HepG2 (cell line): Measurements from ENCODE around the gene PPP1R3F. TPM values are rescaled to one million over a fixed set of nuclear protein-coding genes. Genes with fewer than 3 reads are reported as not detected.

Experiments used
- ATAC-seq: fragments of 200-7000 bp; cut with Tn5 transposase; 3 replicates; pipeline ENCODE4 v1.9.1; 2020; ENCODE audit warnings: mild to moderate bottlenecking, moderate library complexity
- BruUV-seq: library from RNA; stranded (reverse); fragments of 400-500 nt; replicated peaks from 2 replicates; lab custom pipeline; 2021; lab: Mats Ljungman, UMichigan
- CTCF ChIA-PET: fragments of 300-600 bp; formaldehyde crosslinking; extraction: SDS; loops from one replicate; lab custom pipeline; 2021; ENCODE audit warnings: low total read pairs, inconsistent platforms, low intra/inter-chr PET ratio; lab: Yijun Ruan, JAX
- POLR2A ChIA-PET: fragments of 350-600 bp; sonication (Branson Sonifier 250); formaldehyde crosslinking; loops from one replicate; lab custom pipeline; 2020; ENCODE audit warnings: antibody characterized with exemption, inconsistent platforms; lab: Yijun Ruan, JAX
- DNase-seq: peaks from one replicate; pipeline ENCODE4 v3.0.0-alpha.2; 2015; ENCODE audit warnings: low spot score
- FAIRE-seq: peaks from 3 replicates; lab custom pipeline; 2011; peaks lifted over from hg19 to GRCh38; lab: Jason Lieb, UNC
- H2AFZ ChIP-seq: one replicate; pipeline ENCODE4 v1.6.1; 2011; ENCODE audit warnings: low read length, inconsistent platforms
- H3K27ac ChIP-seq: fragments of 300-600 bp; 3 replicates; pipeline ENCODE4 v1.8.0; 2011; ENCODE audit warnings: mixed run types, mild to moderate bottlenecking, mixed read lengths, low read length, inconsistent platforms; ENCODE audit not compliant: insufficient read depth; ENCODE audit errors: extremely low read length
- H3K27me3 ChIP-seq, 2 experiments: fragments of 200-600 bp in 1 of 2; 2 replicates in 1 of 2; 3 replicates in 1 of 2; pipeline versions ENCODE4 v1.6.0 to v1.8.0; 2011; ENCODE audit warnings: low read length in 2 of 2, mild to moderate bottlenecking in 2 of 2, moderate library complexity in 2 of 2, inconsistent platforms in 1 of 2; ENCODE audit not compliant: insufficient read depth in 2 of 2, control insufficient read depth in 1 of 2
- H3K36me3 ChIP-seq, 2 experiments: fragments of 200-600 bp in 1 of 2; replicated peaks in 1 of 2; 2 replicates in 1 of 2; 3 replicates in 1 of 2; pipeline versions ENCODE4 v1.5.1 to v1.8.0; 2011; ENCODE audit warnings: low read length in 2 of 2, inconsistent platforms in 1 of 2; ENCODE audit not compliant: insufficient read depth in 2 of 2, control insufficient read depth in 1 of 2
- H3K4me1 ChIP-seq: 2 replicates; pipeline ENCODE4 v1.5.1; 2012; ENCODE audit warnings: low read length, inconsistent platforms; ENCODE audit not compliant: insufficient read depth
- H3K4me2 ChIP-seq: 2 replicates; pipeline ENCODE4 v1.6.0; 2011; ENCODE audit warnings: low read depth, low read length, inconsistent platforms
- H3K4me3 ChIP-seq, 3 experiments: fragments of 200-600 bp in 1 of 3; sonication (generic), shearing (Covaris generic) in 1 of 3; replicated peaks in 1 of 3; 2 replicates each; pipeline ENCODE4 v1.5.1; 2011 to 2016; ENCODE audit warnings: low read length in 3 of 3, inconsistent platforms in 2 of 3, low read depth in 2 of 3, mild to moderate bottlenecking in 2 of 3, control low read depth in 1 of 3, mixed read lengths in 1 of 3; ENCODE audit not compliant: insufficient read depth in 1 of 3
- H3K79me2 ChIP-seq: one replicate; pipeline ENCODE4 v1.6.1; 2011; ENCODE audit warnings: low read length, inconsistent platforms; ENCODE audit not compliant: insufficient read depth
- H3K9ac ChIP-seq: 2 replicates; pipeline ENCODE4 v1.6.0; 2011; ENCODE audit warnings: mild to moderate bottlenecking, low read depth, low read length, inconsistent platforms; ENCODE audit not compliant: insufficient read depth
- H3K9me3 ChIP-seq: 2 replicates; pipeline ENCODE4 v1.5.1; 2012; ENCODE audit warnings: mild to moderate bottlenecking, low read length
- H4K20me1 ChIP-seq: 2 replicates; pipeline ENCODE4 v1.6.0; 2011; ENCODE audit warnings: inconsistent platforms, mild to moderate bottlenecking, low read length, moderate library complexity; ENCODE audit not compliant: insufficient read depth
- AKAP8 ChIP-seq: sonication (generic); formaldehyde crosslinking; IDR thresholded peaks from 2 replicates; pipeline ENCODE4 v1.5.1; 2020; ENCODE audit warnings: mild to moderate bottlenecking, missing genetic modification reagents
- DNMT1 ChIP-seq: sonication (generic); formaldehyde crosslinking; IDR thresholded peaks from 2 replicates; pipeline ENCODE4 v1.5.1; 2020; ENCODE audit warnings: mild to moderate bottlenecking, missing genetic modification reagents
- GABPB1 ChIP-seq: IDR thresholded peaks from 2 replicates; pipeline ENCODE4 v1.6.1; 2016; ENCODE audit warnings: mild to moderate bottlenecking, missing genetic modification reagents, moderate library complexity, missing compliant biosample characterization
- HIC2 ChIP-seq: sonication (generic); formaldehyde crosslinking; IDR thresholded peaks from 2 replicates; pipeline ENCODE4 v1.9.0; 2022; ENCODE audit warnings: low read depth, missing genetic modification reagents
- HNF1A ChIP-seq, 2 experiments: sonication (generic) in 1 of 2; formaldehyde crosslinking in 1 of 2; IDR thresholded peaks; 2 replicates each; pipeline versions ENCODE4 v1.4.0 to v1.6.1; 2016 to 2020; ENCODE audit warnings: borderline replicate concordance in 1 of 2, low read depth in 1 of 2, mild to moderate bottlenecking in 1 of 2, missing genetic modification reagents in 1 of 2
- MBD4 ChIP-seq: IDR thresholded peaks from 2 replicates; pipeline ENCODE4 v1.6.1; 2012; ENCODE audit warnings: low read length, inconsistent platforms, borderline replicate concordance
- MIER2 ChIP-seq: IDR thresholded peaks from 2 replicates; pipeline ENCODE4 v1.6.1; 2016; ENCODE audit warnings: missing biosample characterization, missing genetic modification reagents
- MXD3 ChIP-seq: IDR thresholded peaks from 2 replicates; pipeline ENCODE4 v1.6.1; 2016; ENCODE audit warnings: mild to moderate bottlenecking, missing biosample characterization, missing genetic modification reagents
- NFE2L2 ChIP-seq: fragments of 150-350 bp; IDR thresholded peaks from 2 replicates; pipeline ENCODE4 v1.6.1; 2014; ENCODE audit warnings: low read length
- PAWR ChIP-seq: sonication (generic); formaldehyde crosslinking; IDR thresholded peaks from 2 replicates; pipeline ENCODE4 v1.4.0; 2020; ENCODE audit warnings: missing genetic modification reagents, mild to moderate bottlenecking, borderline replicate concordance
- RCOR2 ChIP-seq: IDR thresholded peaks from 2 replicates; pipeline ENCODE4 v1.6.1; 2016; ENCODE audit warnings: missing biosample characterization, missing genetic modification reagents
- SNAPC5 ChIP-seq: sonication (generic); formaldehyde crosslinking; IDR thresholded peaks from 2 replicates; pipeline ENCODE4 v1.8.1; 2023; ENCODE audit warnings: mild to moderate bottlenecking, missing genetic modification reagents, borderline replicate concordance
- ZBTB25 ChIP-seq: IDR thresholded peaks from 2 replicates; pipeline ENCODE4 v1.6.1; 2018; ENCODE audit warnings: missing genetic modification reagents
- ZNF720 ChIP-seq: sonication (generic); formaldehyde crosslinking; IDR thresholded peaks from 2 replicates; pipeline ENCODE4 v1.4.0; 2020; ENCODE audit warnings: missing genetic modification reagents
- ZSCAN31 ChIP-seq: sonication (generic); formaldehyde crosslinking; IDR thresholded peaks from 2 replicates; pipeline ENCODE4 v1.5.0; 2020; ENCODE audit warnings: low read depth, mild to moderate bottlenecking, missing genetic modification reagents
- WGBS: methylation state at CpG from one replicate; pipeline ENCODE4 v1.1.6; 2017; ENCODE audit warnings: low lambda C conversion rate; 5-methylcytosine and 5-hydroxymethylcytosine counted together
- in situ Hi-C: cut with HindIII; loops from 2 replicates; pipeline ENCODE4 v1.10.0; 2017; ENCODE audit warnings: low pct_unique_long_range_greater_than_20kb; ENCODE audit not compliant: extremely low pct_ligation_motif_present
- intact Hi-C: fragments of 100-400 bp; cut with micrococcal nuclease; formaldehyde crosslinking; loops from one replicate; pipeline ENCODE4 v1.10.0; 2022; ENCODE audit not compliant: unreplicated experiment
- polyA plus RNA-seq, 8 experiments: library from polyadenylated mRNA; depleted of rRNA in 3 of 8; stranded (reverse) in 7 of 8; unstranded in 1 of 8; fragments of >200 nt; fragmentation: Illumina TruSeq in 4 of 8; extraction: Trizol in 4 of 8; gene quantifications; 2 replicates each; pipeline versions ENCODE4 v1.2.1 to v1.2.3, GENCODE V29; 2011 to 2016; ENCODE audit warnings: low read depth in 4 of 8, missing spikeins in 1 of 8, mixed read lengths in 1 of 8; ENCODE audit not compliant: insufficient read depth in 1 of 8
- total RNA-seq, 5 experiments: library from RNA; depleted of rRNA; stranded (reverse); fragments of >200 nt; fragmentation: Illumina TruSeq; extraction: Trizol; gene quantifications; 2 replicates each; pipeline ENCODE4 v1.2.3, GENCODE V29; 2016; ENCODE audit warnings: low read depth in 1 of 5

Gene PPP1R3F
- total and polyA plus RNA-seq, 2 of the 13 experiments (the other 11 are each of a cell fraction or from before 2014, with no cell fraction given): 0.82 to 0.84 TPM

- no peak for DNase-seq
- Histone ChIP-seq H3K9me3 (no peaks in the 10 kb centered on the region), H2AFZ (peak overlapping the region; percentile 27), H3K9ac (no peak overlapping the region), H3K27ac (no peak overlapping the region), H3K36me3 (no peaks in the 10 kb centered on the region), H3K4me2 (peak overlapping the region; percentile 60), H3K4me1 (no peaks in the 10 kb centered on the region), H3K4me3 (peak overlapping the region; percentile 26 to 33 (median 28); a peak in 5 of 6 replicates), H3K27me3 (no peaks in the 10 kb centered on the region; a peak in 1 of 5 replicates), H3K79me2 (no peaks in the 10 kb centered on the region), H4K20me1 (no peaks in the 10 kb centered on the region)
- CTCF ChIA-PET: no interaction called here
- intact Hi-C loops (no loop called here), in situ Hi-C loops (no loop called here)
- 20% methylated on average over 8 of the region's 8 CpGs for WGBS
- peak; percentile 40 for FAIRE-seq
- BruUV-seq: no TSS peak
- POLR2A ChIA-PET: no interaction called here
- no peak for ATAC-seq
- no peak for TF ChIP-seq RCOR2 (CRISPR knock-in tag)
- TF ChIP-seq HNF1A (IDR thresholded peaks at IDR 0.05; ENCODE audit: low read depth): no peak
- no peak for TF ChIP-seq HNF1A (CRISPR knock-in tag; IDR thresholded peaks at IDR 0.05; ENCODE audit: borderline replicate concordance)
- TF ChIP-seq ZNF720 (CRISPR knock-in tag): no peak
- no peak for TF ChIP-seq GABPB1 (CRISPR knock-in tag)
- no peak for TF ChIP-seq ZBTB25
- TF ChIP-seq ZSCAN31 (CRISPR knock-in tag): no peak
- no peak for TF ChIP-seq HIC2 (CRISPR knock-in tag)
- TF ChIP-seq NFE2L2: no peak
- TF ChIP-seq SNAPC5 (CRISPR knock-in tag): no peak
- no peak for TF ChIP-seq DNMT1 (CRISPR knock-in tag)
- no peak for TF ChIP-seq PAWR
- no peak for TF ChIP-seq MBD4
- TF ChIP-seq MXD3 (CRISPR knock-in tag): no peak
- no peak for TF ChIP-seq MIER2
- no peak for TF ChIP-seq AKAP8 (CRISPR knock-in tag)
Measured at GRCh38 chrX:49309401-49309981, 39.9 kb downstream of the PPP1R3F start.
